Tibial nerve (tissue), 3 donors: ENCODE data around the gene RNF207.

Experiments
- POLR2A ChIP-seq, 2 donors: fragments of 450-650 bp; IDR thresholded peaks; one replicate each; pipeline ENCODE4 v1.6.1; 2017; ENCODE audit warnings: antibody characterized with exemption in 2 of 2, mild to moderate bottlenecking in 2 of 2, moderate library complexity in 2 of 2
- TF ChIP-seq, protein P1 (sequence below), 5 experiments: fragments of 200-600 bp in 3 of 5; fragments of 450-650 bp in 2 of 5; sonication (generic) in 3 of 5; IDR thresholded peaks; one replicate each; pipeline ENCODE4 v1.5.1; 2016 to 2019; ENCODE audit warnings: antibody characterized with exemption in 5 of 5, mild to moderate bottlenecking in 3 of 5, moderate library complexity in 2 of 5

DNA sequence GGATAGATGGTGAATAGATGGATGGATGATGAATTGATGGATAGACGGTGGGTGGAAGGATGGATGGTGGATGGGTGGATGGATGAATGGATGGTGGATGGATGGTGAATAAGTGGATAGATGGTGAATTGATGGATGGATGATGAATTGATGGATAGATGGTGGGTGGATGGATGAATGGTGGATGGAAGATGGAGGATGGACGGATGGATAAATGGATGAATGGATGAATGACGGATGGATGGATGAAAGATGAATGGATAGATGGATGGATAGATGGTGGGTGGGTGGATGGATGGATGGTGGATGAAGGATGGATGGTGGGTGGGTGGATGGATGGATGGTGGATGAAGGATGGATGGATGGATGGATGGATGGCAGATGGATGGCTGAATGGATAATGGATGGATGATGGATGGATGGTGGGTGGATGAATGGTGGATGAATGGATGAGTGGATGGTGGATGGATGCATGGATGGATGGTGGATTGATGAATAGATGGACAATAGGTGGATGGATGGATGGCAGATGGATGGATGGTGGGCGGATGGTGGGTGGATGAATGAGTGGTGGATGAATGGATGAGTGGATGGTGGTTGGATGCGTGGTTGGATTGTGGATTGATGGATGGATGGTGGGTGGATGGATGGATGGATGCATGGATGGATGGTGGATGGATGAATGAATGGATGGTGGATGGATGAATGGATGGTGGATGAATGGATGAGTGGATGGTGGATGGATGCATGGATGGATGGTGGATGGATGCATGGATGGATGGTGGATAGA lies 31.1 kb upstream of the RNF207 start:
- TF ChIP-seq, protein P1, sequence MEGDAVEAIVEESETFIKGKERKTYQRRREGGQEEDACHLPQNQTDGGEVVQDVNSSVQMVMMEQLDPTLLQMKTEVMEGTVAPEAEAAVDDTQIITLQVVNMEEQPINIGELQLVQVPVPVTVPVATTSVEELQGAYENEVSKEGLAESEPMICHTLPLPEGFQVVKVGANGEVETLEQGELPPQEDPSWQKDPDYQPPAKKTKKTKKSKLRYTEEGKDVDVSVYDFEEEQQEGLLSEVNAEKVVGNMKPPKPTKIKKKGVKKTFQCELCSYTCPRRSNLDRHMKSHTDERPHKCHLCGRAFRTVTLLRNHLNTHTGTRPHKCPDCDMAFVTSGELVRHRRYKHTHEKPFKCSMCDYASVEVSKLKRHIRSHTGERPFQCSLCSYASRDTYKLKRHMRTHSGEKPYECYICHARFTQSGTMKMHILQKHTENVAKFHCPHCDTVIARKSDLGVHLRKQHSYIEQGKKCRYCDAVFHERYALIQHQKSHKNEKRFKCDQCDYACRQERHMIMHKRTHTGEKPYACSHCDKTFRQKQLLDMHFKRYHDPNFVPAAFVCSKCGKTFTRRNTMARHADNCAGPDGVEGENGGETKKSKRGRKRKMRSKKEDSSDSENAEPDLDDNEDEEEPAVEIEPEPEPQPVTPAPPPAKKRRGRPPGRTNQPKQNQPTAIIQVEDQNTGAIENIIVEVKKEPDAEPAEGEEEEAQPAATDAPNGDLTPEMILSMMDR (IDR thresholded peaks at IDR 0.05) = no peak
- no peak for TF ChIP-seq POLR2A (IDR thresholded peaks at IDR 0.05)
